Colonic mucosa (tissue), 4 donors: ENCODE results near the gene FCHO2. TPM values are rescaled to one million over a fixed set of nuclear protein-coding genes. Genes with fewer than 3 reads are reported as not detected.
"Not testable (repeated sequence)": the region's sequence is repeated elsewhere in the genome, so short reads cannot be mapped to it uniquely, and the experiment has no call there.

Experiments
- DNase-seq: peaks from one replicate; pipeline ENCODE4 v3.0.0-alpha.2; 2020
- H3K27ac ChIP-seq: fragments of 200-600 bp; one replicate; pipeline ENCODE4 v1.8.0; 2021
- H3K27me3 ChIP-seq: fragments of 200-600 bp; one replicate; pipeline ENCODE4 v1.8.0; 2021
- H3K36me3 ChIP-seq: fragments of 200-600 bp; one replicate; pipeline ENCODE4 v1.8.0; 2021
- H3K4me1 ChIP-seq: fragments of 200-600 bp; one replicate; pipeline ENCODE4 v1.8.0; 2021; ENCODE audit warnings: mild to moderate bottlenecking
- H3K4me3 ChIP-seq: fragments of 200-600 bp; one replicate; pipeline ENCODE4 v1.8.0; 2021
- H3K9ac ChIP-seq, 2 donors: one replicate each; pipeline ENCODE4 v1.7.0; 2013; ENCODE audit warnings: control low read depth in 2 of 2, low read depth in 2 of 2, low read length in 2 of 2
- H3K9me3 ChIP-seq: fragments of 200-600 bp; one replicate; pipeline ENCODE4 v1.8.0; 2021
- intact Hi-C: fragments of 100-400 bp; cut with DNase I; formaldehyde crosslinking; loops from one replicate; pipeline ENCODE4 v1.14.1; 2022
- total RNA-seq, 2 donors: library from RNA; stranded (reverse); fragmentation: NEBNext Ultra II Directional in 1 of 2; extraction: Animal tissue kit (Norgen Biotek cat#: 25700) in 1 of 2; gene quantifications; one replicate each; pipeline ENCODE4 v1.2.1, GENCODE V29; 2021
- TF ChIP-seq, protein P1 (sequence below): fragments of 200-600 bp; IDR thresholded peaks from one replicate; pipeline ENCODE4 v1.8.0; 2022; ENCODE audit warnings: antibody characterized with exemption, mild to moderate bottlenecking
- donor health status: healthy.
- donor health status: DM: no; HTN: no; CAD: no.
- donor health status: DM: no; HTN: no; CAD: no.

FCHO2 gene
- total RNA-seq, 2 donors from 2014 or later, result 30.9 to 56.5 TPM

DNA sequence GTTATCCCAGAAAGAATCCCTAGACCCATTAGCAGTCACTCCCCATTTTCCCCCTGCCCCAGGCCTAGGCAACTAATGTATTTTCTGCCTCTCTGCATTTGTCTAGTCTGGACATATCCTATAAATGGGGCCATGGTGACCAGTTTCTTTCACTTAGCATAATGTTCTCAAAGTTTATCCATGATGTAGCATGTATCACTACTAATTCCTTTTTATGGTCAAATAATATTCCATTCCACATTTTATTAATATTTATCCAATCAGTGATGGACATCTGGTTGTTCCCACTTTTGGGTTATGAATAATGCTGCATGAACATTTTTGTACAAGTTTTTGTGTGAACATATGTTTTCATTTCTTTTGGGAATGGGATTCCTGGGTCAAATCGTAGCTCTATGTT lies 1.5 kb downstream of the FCHO2 start:
- Histone ChIP-seq H3K36me3 (no peaks in the 10 kb centered on the region), H3K9ac (peak overlapping the region in 1 of 2 donors; percentile 91), H3K27ac (peak overlapping the region; percentile 94), H3K27me3 (no peaks in the 10 kb centered on the region), H3K4me1 (no peaks in the 10 kb centered on the region), H3K9me3 (no peaks in the 10 kb centered on the region), H3K4me3 (peak overlapping the region; percentile 90)
- TF ChIP-seq, protein P1, sequence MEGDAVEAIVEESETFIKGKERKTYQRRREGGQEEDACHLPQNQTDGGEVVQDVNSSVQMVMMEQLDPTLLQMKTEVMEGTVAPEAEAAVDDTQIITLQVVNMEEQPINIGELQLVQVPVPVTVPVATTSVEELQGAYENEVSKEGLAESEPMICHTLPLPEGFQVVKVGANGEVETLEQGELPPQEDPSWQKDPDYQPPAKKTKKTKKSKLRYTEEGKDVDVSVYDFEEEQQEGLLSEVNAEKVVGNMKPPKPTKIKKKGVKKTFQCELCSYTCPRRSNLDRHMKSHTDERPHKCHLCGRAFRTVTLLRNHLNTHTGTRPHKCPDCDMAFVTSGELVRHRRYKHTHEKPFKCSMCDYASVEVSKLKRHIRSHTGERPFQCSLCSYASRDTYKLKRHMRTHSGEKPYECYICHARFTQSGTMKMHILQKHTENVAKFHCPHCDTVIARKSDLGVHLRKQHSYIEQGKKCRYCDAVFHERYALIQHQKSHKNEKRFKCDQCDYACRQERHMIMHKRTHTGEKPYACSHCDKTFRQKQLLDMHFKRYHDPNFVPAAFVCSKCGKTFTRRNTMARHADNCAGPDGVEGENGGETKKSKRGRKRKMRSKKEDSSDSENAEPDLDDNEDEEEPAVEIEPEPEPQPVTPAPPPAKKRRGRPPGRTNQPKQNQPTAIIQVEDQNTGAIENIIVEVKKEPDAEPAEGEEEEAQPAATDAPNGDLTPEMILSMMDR, result no peak
- intact Hi-C loops, result no loop called here
- DNase-seq, result no peak

DNA sequence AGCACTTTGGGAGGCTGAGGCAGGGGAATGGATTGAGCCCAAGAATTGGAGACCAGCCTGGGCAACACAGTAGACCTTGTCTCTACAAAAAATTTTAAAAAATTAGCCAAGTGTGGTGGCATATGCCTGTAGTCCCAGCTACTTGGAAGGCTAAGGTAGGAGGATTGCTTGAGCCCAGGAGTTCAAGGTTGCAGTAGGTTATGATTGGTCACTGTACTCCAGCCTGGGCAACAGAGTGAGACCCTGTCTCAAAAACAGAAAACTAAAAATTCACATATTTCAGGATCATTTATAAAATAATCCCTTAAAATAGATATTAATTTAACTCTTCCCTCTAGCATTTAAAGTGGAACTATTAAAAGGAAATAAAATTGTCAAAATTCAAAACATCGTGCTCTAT lies 3.4 kb downstream of the FCHO2 start:
- Histone ChIP-seq H3K27ac (no peak overlapping the region), H3K27me3 (no peaks in the 10 kb centered on the region), H3K36me3 (no peaks in the 10 kb centered on the region), H3K9me3 (no peaks in the 10 kb centered on the region), H3K4me3 (no peak overlapping the region), H3K9ac (no peak overlapping the region), H3K4me1 (no peaks in the 10 kb centered on the region)
- intact Hi-C loops, result no loop called here
- TF ChIP-seq, protein P1, result no peak
- no peak for DNase-seq

- DNase-seq, H3K27ac ChIP-seq, H3K4me1 ChIP-seq, H3K9ac ChIP-seq, H3K9me3 ChIP-seq, H3K4me3 ChIP-seq, H3K27me3 ChIP-seq, intact Hi-C loops, H3K36me3 ChIP-seq: not testable (repeated sequence)
Measured at GRCh38 chr5:72974481-72974880, 18.6 kb downstream of the FCHO2 start.

GRCh38 chr5:72976810-72977209 lies 21.0 kb downstream of the FCHO2 start:
- H3K27me3 ChIP-seq, H3K9ac ChIP-seq, H3K36me3 ChIP-seq, H3K4me3 ChIP-seq, DNase-seq, intact Hi-C loops, H3K27ac ChIP-seq, H3K4me1 ChIP-seq, H3K9me3 ChIP-seq: not testable (repeated sequence)

- Histone ChIP-seq H3K9ac (no peak overlapping the region), H3K27me3 (no peaks in the 10 kb centered on the region), H3K4me1 (no peaks in the 10 kb centered on the region), H3K36me3 (no peaks in the 10 kb centered on the region), H3K9me3 (no peaks in the 10 kb centered on the region), H3K27ac (no peak overlapping the region), H3K4me3 (no peak overlapping the region)
- intact Hi-C loops, result no loop called here
- no peak for DNase-seq
- TF ChIP-seq, protein P1, result no peak
Measured at GRCh38 chr5:72985719-72986118, 29.9 kb downstream of the FCHO2 start.

GRCh38 chr5:72988769-72989168 lies 32.9 kb downstream of the FCHO2 start:
- no peak overlapping the region for H3K27ac ChIP-seq
- H3K36me3 ChIP-seq, result no peaks in the 10 kb centered on the region
- TF ChIP-seq, protein P1, result no peak
- DNase-seq, result no peak
- no peak overlapping the region for H3K9ac ChIP-seq
- H3K4me1 ChIP-seq, result no peaks in the 10 kb centered on the region
- H3K9me3 ChIP-seq, result no peaks in the 10 kb centered on the region
- H3K27me3 ChIP-seq, result no peaks in the 10 kb centered on the region
- intact Hi-C loops, result no loop called here
- no peak overlapping the region for H3K4me3 ChIP-seq

- Histone ChIP-seq H3K4me1 (no peaks in the 10 kb centered on the region), H3K27me3 (no peaks in the 10 kb centered on the region), H3K9me3 (no peaks in the 10 kb centered on the region), H3K27ac (no peak overlapping the region), H3K9ac (no peak overlapping the region), H3K4me3 (no peak overlapping the region), H3K36me3 (no peaks in the 10 kb centered on the region)
- intact Hi-C loops, result no loop called here
- TF ChIP-seq, protein P1, result no peak
- DNase-seq, result no peak
Measured at GRCh38 chr5:72991394-72991793, 35.6 kb downstream of the FCHO2 start.
